GM21723 (cell line): ENCODE measurements around the gene MMP13.
A peak's percentile ranks its signal among the peaks of the same experiment; 100 is the strongest.
"Not testable (repeated sequence)": the region's sequence is repeated elsewhere in the genome, so short reads cannot be mapped to it uniquely, and the experiment has no call there.

Experiments used
- ATAC-seq: cut with Tn5 transposase; IDR thresholded peaks from one replicate; pipeline ENCODE4 v1.9.1; 2021; ENCODE audit warnings: mild to moderate bottlenecking, moderate library complexity; ENCODE audit not compliant: unreplicated experiment

Gene MMP13

GRCh38 chr11:102936864-102937509 is 18.5 kb downstream of the MMP13 start:
- no peak for ATAC-seq

GRCh38 chr11:102935514-102935913 is 20.0 kb downstream of the MMP13 start:
- ATAC-seq, result no peak

GRCh38 chr11:102934735-102935134 is 20.8 kb downstream of the MMP13 start:
- no peak for ATAC-seq

DNA sequence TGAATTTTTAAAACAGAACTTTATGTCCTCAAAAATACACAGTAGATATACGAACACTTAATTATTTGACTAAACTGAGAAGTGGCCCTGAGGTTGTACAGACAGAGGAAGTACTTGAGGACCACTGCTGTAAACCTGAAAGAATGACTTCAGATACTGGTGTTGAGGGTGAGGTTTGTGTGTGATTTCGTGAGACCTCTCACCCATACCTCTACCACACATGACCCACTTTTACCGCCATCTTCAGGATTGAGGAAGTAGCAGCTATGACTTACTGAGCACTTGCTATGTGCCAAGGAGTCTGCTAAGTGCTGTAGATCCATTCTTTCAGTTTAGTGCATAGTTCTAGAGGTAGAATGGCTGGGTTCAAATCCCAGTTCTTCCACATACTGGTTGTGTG is 21.9 kb downstream of the MMP13 start:
- peak; percentile 56 for ATAC-seq

GRCh38 chr11:102932678-102933077 is 22.9 kb downstream of the MMP13 start:
- no peak for ATAC-seq

DNA sequence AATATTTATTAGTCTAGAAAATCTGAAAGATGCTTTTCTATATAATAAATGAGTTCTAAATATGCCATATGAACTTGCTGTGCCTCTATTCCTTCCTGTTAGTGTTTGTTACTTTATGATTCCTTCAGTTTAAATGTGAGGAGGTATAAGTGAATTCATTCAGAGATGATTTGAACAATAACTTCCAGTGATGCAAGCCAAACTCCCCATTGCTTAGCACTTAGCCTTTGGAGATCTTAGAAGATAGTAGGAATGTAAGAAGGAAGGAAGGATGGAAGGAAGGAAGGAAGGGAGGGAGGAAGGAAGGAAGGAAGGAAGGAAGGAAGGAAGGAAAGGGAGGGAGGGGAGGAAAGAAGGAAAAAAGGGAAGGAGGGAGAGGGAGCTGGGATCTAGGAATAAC is 25.1 kb downstream of the MMP13 start:
- no peak for ATAC-seq

- no peak for ATAC-seq
Measured at GRCh38 chr11:102929972-102930371, 25.6 kb downstream of the MMP13 start.

DNA sequence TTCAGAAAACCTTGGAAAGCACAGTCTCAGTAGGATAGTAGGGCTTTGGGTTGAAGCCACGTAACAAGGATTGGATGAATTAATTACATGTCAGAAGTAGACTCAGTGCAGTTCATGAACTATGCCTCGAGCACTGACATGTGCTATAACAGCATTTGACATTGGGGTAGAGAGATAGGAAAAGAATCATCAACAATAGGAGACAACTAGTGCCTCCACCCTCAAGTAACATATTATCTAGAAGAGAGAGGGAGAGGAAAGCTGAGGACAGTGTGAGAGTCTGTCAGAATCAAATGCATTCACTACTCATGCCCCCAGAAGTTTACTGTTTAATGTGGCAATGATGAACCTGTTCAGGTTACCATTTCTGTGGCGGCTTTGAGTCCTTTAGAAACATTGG is 26.4 kb downstream of the MMP13 start:
- no peak for ATAC-seq

- no peak for ATAC-seq
Measured at GRCh38 chr11:102928247-102928646, 27.3 kb downstream of the MMP13 start.

DNA sequence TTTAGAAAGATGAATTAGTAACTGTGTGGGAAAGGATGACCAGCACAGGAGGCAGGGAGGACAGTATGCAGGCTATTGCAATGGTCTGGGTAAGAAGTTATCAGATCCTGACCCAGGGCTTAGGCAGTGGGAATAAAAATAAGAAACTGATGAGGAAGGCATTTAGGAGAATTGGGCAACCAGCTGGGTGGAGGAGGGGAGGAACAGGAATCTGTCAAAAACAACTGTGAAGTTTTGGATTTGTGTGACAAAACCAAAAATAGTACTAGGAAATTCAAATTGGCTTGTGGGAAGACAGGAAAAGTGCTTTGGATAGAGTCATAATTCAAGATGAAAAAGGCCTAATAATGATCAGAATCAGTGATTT is 27.9 kb downstream of the MMP13 start:
- ATAC-seq, result no peak

GRCh38 chr11:102926961-102927623 is 28.4 kb downstream of the MMP13 start:
- ATAC-seq, result no peak

DNA sequence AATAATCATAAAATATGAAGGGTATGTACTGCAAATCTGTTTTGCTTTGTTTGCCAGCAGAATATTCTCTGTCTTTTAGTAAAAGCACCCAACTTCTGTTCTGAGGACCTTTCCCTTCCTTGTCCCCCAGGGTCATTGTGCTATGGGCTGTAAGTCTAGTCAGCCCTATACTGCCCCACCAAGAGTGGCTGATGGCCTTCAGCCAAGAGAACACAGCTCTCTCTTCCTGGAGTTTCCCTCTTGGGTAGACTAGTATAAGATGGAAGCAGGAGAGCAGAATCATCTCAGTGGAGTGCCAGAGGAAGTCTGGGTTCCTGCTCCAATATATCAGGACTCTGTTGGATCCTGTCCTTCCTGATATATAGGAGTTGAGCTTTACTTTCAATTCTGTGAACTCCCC is 29.0 kb downstream of the MMP13 start:
- ATAC-seq, result no peak

DNA sequence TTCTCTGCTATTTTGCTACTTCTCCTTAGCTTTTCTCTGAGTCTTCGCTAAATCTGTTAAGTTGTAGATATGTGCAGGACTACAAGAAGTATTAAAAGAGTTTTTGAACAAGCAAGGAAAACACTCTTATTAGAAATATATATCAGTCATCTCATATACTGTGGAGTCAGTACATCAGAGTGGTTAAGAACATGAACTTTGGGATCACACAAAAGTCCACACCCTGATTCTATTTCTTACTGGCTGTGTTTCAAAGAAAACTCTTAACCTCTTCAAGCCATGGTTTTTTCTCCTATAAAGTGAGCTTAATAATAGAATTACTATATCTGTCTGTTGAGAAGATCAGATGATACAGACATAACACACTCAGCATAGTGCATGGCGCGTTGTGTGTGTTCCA is 29.5 kb downstream of the MMP13 start:
- ATAC-seq, result no peak

GRCh38 chr11:102924851-102925380 is 30.6 kb downstream of the MMP13 start:
- no peak for ATAC-seq

- ATAC-seq, result no peak
Measured at GRCh38 chr11:102921587-102922220, 33.8 kb downstream of the MMP13 start.

GRCh38 chr11:102920118-102920684 is 35.3 kb downstream of the MMP13 start:
- ATAC-seq, result peak; percentile 87

GRCh38 chr11:102915044-102915375 is 40.5 kb downstream of the MMP13 start:
- ATAC-seq, result no peak

- no peak for ATAC-seq
Measured at GRCh38 chr11:102914238-102915043, 41.1 kb downstream of the MMP13 start.

DNA sequence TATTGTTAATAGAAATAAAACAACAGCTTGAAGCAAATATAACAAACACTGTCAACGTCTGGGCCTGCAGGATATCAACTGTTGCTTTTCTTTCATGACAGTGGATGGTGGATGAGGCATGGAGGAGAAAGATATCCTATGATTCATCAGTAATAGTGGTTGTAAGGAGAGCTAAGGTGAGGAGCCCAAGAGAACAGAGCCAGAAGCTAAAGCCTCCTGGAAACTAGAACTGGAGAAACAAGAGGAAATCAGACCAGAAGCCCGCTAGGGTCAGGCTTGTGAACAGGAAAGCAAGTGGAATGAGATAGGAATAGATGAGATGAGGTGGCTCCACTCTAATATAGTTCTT is 43.1 kb downstream of the MMP13 start:
- ATAC-seq, result no peak

DNA sequence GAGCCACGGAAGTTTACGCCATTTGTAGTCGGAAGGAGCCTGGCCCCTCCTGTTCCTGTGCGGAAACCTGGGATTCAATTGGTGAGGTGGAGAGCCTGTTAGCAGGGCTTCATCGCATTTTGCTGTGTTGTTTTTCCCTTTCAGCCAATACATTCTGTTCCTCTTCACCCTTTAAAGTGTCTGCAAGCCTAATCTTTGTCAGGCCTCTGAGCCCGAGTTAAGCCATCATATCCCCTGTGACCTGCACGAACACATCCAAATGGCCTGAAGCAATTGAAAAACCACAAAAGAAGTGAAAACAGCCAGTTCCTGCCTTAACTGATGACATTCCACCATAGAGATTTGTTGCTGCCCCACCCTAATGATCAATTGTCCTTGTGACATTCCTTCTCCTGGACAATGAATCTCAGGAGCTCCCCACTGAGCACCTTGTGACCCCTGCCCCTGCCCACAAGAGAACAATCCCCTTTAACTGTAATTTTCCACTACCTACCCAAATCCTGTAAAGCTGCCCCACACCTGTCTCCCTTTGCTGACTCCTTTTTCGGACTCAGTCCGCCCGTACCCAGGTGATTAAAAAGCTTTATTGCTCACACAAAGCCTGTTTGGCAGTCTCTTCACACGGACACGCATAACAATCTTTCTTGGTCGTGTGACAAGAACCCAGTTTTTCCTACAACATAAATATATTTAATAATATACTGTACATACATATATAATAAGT is 43.6 kb downstream of the MMP13 start:
- ATAC-seq, result no peak

DNA sequence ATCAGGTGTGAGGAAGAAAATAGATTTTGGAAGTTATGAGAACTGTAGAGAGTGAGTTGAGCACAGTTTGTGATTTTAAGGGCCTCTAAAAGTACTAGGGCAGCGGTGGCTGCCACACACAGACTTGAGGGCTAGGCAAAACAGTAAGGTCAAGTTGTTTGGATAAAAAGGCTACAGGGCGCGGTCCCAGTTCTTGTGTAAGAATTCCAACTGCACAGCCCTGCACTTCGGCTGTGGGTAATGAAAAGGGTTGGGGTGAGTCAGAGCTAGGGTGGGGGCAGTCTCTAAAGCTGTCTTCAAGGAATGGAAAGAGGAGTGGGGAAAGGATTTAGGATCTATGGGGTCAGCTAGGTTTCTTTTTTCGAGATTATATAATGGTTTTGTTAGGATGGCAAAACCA is 49.7 kb downstream of the MMP13 start:
- ATAC-seq, result not testable (repeated sequence)
